SU-DHL-6 (cell line): ENCODE results near the gene NAV2.

ENCODE experiments used
- CTCF ChIP-seq: fragments of 200-600 bp; sonication (generic); IDR thresholded peaks from one replicate; pipeline ENCODE4 v1.5.1; 2017; ENCODE audit warnings: antibody characterized with exemption, mild to moderate bottlenecking, low read length, moderate library complexity; ENCODE audit not compliant: insufficient read depth, poor library complexity, severe bottlenecking
- EZH2phosphoT487 ChIP-seq: fragments of 200-600 bp; sonication (generic), shearing (Covaris generic); conservative IDR thresholded peaks from 2 replicates; pipeline ENCODE4 v1.6.1; 2018; ENCODE audit warnings: mild to moderate bottlenecking, antibody characterized with exemption, low read length, moderate library complexity, mixed read lengths

- TF ChIP-seq CTCF (no peak), EZH2phosphoT487 (no peak)
These were observed 120.3 kb downstream of the NAV2 start for GRCh38 chr11:19832901-19833300.
